ENCODE data around the gene PHF21B.
"Not testable (repeated sequence)": the region's sequence is repeated elsewhere in the genome, so short reads cannot be mapped to it uniquely, and the experiment has no call there.

PHF21B gene

GRCh38 chr22:44878483-44879300 lies 131.1 kb downstream of the PHF21B start:
- DNase-seq (ENCODE audit: low read depth in 2 of 2) = no peak

GRCh38 chr22:44876921-44877320 lies 132.9 kb downstream of the PHF21B start:
- DNase-seq (ENCODE audit: low read depth in 2 of 2) = no peak

- no peak for DNase-seq (ENCODE audit: low read depth in 2 of 2)
Observed at GRCh38 chr22:44871782-44872181, 138.0 kb downstream of the PHF21B start.

- DNase-seq (ENCODE audit: low read depth in 2 of 2) = no peak
Observed at GRCh38 chr22:44870021-44870420, 139.8 kb downstream of the PHF21B start.

GRCh38 chr22:44869196-44869595 lies 140.6 kb downstream of the PHF21B start:
- no peak for DNase-seq (ENCODE audit: low read depth in 2 of 2)

- no peak for DNase-seq (ENCODE audit: low read depth in 2 of 2)
Observed at GRCh38 chr22:44865193-44866057, 144.4 kb downstream of the PHF21B start.

- DNase-seq (ENCODE audit: low read depth in 2 of 2) = no peak
Observed at GRCh38 chr22:44862981-44863860, 146.6 kb downstream of the PHF21B start.

- no peak for DNase-seq (ENCODE audit: low read depth in 2 of 2)
Observed at GRCh38 chr22:44862281-44862680, 147.5 kb downstream of the PHF21B start.

- no peak for DNase-seq (ENCODE audit: low read depth in 2 of 2)
Observed at GRCh38 chr22:44861245-44861644, 148.6 kb downstream of the PHF21B start.

- DNase-seq (ENCODE audit: low read depth in 2 of 2) = no peak
Observed at GRCh38 chr22:44860311-44860710, 149.5 kb downstream of the PHF21B start.

GRCh38 chr22:44859641-44860040 lies 150.2 kb downstream of the PHF21B start:
- DNase-seq (ENCODE audit: low read depth in 2 of 2) = no peak

- DNase-seq (ENCODE audit: low read depth in 2 of 2) = not testable (repeated sequence)
Observed at GRCh38 chr22:44858819-44859218, 151.0 kb downstream of the PHF21B start.

GRCh38 chr22:44855855-44856254 lies 153.9 kb downstream of the PHF21B start:
- DNase-seq (ENCODE audit: low read depth in 2 of 2) = peak in 1 of 2 donors; percentile 8

- not testable (repeated sequence) for DNase-seq (ENCODE audit: low read depth in 2 of 2)
Observed at GRCh38 chr22:44854641-44855040, 155.2 kb downstream of the PHF21B start.

GRCh38 chr22:44850946-44851345 lies 158.9 kb downstream of the PHF21B start:
- no peak for DNase-seq (ENCODE audit: low read depth in 2 of 2)

GRCh38 chr22:44848791-44849420 lies 160.9 kb downstream of the PHF21B start:
- no peak for DNase-seq (ENCODE audit: low read depth in 2 of 2)

- DNase-seq (ENCODE audit: low read depth in 2 of 2) = no peak
Observed at GRCh38 chr22:44848296-44848741, 161.5 kb downstream of the PHF21B start.

GRCh38 chr22:44847892-44848291 lies 161.9 kb downstream of the PHF21B start:
- DNase-seq (ENCODE audit: low read depth in 2 of 2) = no peak

GRCh38 chr22:44847380-44847779 lies 162.4 kb downstream of the PHF21B start:
- DNase-seq (ENCODE audit: low read depth in 2 of 2) = no peak

GRCh38 chr22:44846726-44847275 lies 163.0 kb downstream of the PHF21B start:
- no peak for DNase-seq (ENCODE audit: low read depth in 2 of 2)

Measured in stimulated activated CD8-positive, alpha-beta memory T cell treated with anti-CD3 and anti-CD28 coated beads, Interleukin-2, amount 100 ng/mL, for 48 hours (primary cell).